HG03139 (cell line): ENCODE data around the gene TNS1.
"Not testable (repeated sequence)": the region's sequence is repeated elsewhere in the genome, so short reads cannot be mapped to it uniquely, and the experiment has no call there.

ENCODE experiments used
- ATAC-seq: cut with Tn5 transposase; IDR thresholded peaks from one replicate; pipeline ENCODE4 v1.9.1; 2021; ENCODE audit not compliant: unreplicated experiment

TNS1 gene

DNA sequence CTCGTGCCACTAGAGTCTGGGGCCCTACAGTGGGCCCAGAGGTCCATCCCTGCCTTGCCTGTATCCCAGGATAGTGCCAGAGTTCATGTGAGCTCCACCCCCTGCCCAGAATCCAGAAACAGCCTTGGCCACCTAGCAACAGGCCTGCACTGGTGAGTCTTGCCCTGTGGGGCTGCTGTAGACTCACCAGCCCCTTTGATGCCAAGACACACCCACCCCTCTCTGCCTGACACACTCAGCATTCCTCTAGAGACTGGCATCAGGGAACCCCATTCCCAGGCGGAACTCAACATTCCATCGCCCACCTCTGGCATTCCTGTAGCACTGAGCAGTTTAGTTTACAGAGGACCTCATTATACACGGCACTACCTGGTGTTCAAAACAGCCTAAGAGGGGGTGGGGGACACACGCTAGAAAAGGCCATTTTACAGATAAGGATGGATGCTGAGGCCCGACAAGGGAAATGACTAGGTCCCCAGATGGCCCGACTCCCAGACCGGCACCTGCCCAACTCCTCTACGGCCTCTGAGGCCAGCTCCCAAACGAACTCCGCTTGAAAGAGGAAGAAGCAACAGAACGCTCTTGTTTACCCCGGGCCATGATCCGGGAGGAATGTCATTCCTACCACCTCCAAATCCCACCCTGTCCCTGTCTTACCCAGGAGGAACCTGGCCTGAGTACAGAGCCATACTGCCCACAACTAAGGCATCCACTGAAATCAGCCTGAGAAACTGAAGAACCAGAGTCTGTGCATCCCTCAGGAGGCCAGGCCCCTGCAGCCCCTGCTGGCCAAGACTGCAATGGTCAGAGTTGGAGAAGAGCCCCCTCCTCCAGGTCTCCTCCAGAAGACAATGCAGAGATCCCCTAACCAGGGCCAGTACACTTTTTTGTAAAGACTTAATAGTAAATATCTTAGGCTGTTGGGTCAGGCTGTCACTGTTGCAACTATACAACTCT is 180.2 kb downstream of the TNS1 start:
- ATAC-seq = no peak

GRCh38 chr2:217821536-217822147 is 181.2 kb downstream of the TNS1 start:
- ATAC-seq = no peak

- ATAC-seq = no peak
These were observed 181.9 kb downstream of the TNS1 start for GRCh38 chr2:217820904-217821303.

DNA sequence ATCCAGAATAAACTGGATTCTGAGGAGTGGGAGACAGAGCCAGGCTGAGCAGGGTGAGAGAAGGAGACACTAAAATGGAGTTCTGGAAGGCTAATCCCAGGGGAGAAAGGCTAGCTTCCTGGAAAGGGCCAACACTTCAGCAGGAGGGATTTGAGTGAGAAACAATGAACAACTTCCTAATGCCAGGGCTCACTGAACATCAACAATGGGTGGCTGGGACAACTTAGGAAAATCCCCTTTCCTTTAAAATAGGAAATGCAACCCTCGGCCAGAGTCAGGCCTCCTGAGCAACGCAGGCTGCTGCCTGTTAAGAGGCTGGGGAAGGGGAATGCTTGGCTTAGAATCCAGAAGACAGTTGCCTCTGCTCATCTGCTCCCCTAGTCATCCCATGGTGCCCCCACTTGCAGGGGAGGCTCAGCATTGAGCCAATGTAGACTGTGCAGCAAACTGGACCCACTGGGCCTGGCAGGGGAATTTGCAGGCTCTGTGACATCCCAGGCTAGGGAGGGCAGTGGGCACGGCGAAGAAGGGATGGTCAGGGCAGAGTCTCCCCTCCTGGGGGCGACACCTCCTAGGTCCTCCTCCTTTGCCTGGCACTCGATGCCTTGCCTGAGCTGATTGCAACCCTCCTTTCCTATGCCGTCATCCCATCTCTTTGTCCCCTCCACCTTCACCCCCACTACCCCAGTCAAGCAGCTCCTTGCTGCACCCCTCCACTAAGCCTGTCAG is 182.5 kb downstream of the TNS1 start:
- no peak for ATAC-seq

- no peak for ATAC-seq
These were observed 184.4 kb downstream of the TNS1 start for GRCh38 chr2:217818293-217818850.

DNA sequence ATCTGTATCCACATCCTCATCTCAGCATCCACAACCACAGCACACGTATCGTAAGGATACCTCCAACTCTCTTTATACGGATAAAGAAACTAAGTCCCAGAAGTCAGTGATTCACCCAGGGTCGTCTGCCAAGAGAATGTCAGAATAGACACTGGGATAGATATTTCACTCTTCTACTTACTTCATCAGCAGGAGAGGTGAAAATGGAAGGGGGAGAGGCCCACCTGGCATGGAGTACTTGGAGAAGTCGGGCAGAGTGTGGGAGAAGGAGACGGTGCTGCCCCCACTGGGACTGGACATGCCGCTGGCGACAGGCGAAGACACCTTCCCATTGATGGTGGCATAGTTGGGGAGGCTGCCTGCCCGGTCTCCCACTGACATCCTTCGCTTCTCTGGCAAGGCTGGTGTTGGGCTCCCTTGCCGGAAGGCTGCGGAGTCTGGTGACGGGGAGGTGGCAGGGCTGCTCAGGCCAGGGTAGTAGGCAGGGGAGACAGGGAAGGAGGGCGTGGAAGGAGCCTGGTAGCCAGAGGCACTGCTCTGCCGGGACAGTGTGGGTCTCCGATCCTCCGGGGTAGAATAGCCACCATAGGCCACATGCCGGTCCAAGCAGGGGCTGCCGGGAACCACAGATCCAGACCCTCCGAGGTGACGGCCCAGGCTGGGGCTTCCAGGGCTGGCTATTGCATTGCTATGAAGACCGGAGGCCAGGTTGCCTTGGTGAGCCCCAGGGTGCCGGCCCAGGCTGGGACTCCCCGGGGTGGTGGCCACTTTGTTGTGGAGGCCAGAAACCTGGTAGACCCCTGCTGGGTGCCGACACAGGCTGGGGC is 185.1 kb downstream of the TNS1 start:
- ATAC-seq = no peak

GRCh38 chr2:217816396-217816869 is 186.4 kb downstream of the TNS1 start:
- ATAC-seq = no peak

GRCh38 chr2:217813828-217814227 is 189.0 kb downstream of the TNS1 start:
- no peak for ATAC-seq

- ATAC-seq = no peak
These were observed 190.6 kb downstream of the TNS1 start for GRCh38 chr2:217812170-217812569.

DNA sequence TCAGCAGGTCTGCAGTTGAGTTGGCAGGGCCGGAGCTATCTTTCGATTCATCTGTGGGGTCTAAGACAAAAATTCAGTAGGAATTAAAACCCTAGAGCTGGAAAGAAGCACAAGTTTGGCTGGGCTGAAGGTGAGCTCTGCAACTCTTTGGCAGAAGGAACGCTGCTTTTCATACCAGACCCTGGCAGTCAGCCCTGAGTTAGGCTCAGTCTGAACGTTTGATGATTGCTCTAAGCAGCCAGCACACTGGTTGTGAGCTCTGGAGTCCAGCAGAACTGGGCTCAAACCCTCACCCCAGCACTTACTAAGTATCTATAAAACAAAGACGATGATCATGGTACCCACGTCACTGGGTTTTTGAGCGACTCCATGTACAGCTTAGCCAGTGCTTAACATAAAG is 192.5 kb downstream of the TNS1 start:
- ATAC-seq = no peak

DNA sequence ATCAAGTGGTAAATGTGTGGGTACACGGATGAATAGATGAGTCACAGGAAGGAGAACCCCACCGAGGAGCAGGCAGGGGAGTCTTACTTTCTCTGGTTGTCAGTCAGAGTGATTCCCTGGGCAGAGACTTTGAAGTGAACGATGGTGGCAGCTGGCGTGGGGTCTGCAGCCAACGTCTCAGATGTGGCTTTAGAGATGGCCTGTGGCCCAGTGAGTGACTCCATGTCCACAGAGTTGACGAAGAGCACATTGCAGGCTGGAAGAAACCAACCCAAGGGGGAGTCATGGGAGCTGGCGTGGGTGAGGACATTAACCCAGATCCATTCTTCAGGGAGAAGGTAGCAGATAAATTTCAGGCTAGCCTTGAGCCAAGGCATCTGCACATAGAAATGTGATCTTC is 193.1 kb downstream of the TNS1 start:
- no peak for ATAC-seq

- ATAC-seq = not testable (repeated sequence)
These were observed 193.8 kb downstream of the TNS1 start for GRCh38 chr2:217808967-217809366.

- no peak for ATAC-seq
These were observed 194.5 kb downstream of the TNS1 start for GRCh38 chr2:217808326-217808725.

DNA sequence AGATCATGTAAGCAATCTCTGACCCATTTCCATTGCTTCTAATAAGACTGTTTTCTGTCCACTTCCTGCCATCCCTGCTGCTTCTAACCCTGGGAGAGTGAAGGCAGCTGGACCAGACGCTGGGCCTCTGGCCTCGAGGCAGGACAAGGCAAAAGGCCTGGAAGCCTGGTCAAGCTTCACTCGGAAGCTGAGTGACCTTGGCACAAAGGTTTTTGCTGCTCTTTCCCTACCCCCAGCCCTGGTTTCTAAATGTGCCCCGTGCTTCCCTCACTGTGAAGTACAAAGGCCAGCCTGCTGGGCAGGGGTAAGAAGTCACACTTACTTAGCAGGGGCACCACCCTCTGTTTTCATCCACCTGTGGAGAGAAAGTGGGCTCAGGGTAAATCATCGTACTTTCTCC is 195.0 kb downstream of the TNS1 start:
- no peak for ATAC-seq

DNA sequence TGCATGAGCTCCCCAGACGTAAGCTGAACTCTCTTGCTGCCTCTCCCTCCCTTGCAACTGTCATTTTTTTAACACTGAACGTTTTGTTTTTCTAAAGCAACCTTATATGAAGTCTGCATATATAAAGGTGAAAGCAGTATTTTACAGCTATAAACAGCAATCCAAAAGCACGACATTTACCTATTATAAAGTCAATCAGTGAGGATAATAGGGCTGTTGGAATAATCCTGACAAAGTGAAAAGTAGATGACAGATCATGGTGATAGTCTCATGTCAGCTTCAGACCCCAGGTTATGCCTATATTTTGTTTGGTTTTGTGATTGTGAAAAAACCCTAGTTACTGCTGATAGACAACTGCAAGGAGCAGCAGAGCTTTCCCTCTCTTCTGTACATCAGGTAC is 195.8 kb downstream of the TNS1 start:
- no peak for ATAC-seq

DNA sequence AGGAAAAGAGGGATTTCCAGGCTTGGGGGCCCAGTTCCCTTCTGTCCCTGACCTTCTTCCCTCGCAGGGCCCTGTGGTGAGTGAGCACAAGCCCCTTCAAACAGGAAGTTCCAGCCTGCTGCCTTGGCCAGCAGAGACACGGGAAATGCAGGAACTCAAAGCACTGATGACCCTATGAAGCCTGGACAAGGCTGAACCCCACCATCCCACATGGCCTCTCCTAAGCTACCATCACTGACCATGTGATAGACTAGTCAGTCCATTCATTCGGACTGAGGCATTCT is 196.4 kb downstream of the TNS1 start:
- ATAC-seq = no peak

DNA sequence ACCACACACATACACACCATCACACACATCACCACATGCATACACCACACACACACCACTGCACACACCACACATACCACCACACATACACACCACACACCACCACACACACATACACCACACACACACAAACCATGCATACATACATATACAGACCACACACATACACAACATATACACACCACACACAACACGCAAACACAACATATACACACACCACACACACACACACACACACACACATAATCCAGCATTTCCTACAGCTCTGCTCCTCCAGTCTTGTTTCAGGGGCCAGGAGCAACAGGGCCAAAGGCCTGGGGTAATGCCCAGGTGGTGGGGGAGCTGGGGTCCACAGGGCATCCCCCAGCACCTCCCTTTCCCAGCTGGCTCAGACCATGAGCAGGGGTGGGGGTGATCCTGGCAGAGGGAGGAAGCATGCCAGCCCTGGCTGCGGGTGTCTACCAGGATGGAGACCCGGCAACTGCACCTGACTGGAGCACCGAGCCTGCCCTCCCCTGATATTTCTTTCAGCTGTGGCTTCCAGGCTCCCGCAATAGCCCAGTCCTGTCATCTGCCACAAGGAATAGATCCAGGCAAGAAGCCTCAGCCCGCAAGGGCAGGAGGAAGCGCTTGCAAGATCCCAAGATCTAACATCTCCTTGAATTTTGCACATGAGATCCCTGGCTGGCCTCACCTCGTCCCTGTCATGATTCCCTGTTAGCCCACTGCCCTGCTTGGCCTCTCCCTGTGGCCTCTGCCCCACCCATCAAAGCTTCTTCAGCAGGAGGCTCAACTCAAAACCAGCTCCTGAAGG is 196.9 kb downstream of the TNS1 start:
- ATAC-seq = no peak

- no peak for ATAC-seq
These were observed 197.8 kb downstream of the TNS1 start for GRCh38 chr2:217804791-217805667.

DNA sequence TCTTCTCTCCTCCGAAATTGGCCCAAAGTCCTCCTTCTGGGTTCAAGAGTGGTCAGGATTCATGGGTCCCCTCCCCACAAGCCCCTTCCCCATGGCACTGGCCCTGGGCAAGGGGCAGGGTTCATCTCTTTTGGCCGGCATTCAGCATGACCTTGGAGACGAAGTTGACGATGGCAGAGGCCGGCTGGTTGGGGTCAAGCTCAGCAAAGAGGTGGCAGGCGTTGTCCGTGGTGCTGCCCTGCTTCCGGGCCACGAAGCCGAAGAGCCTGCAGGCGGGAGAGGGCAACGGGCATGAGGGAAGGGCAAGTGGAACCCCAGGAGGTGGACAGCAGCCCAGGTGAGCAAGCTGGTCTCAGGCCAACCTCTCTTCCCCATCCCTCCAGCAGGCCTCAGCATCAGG is 198.5 kb downstream of the TNS1 start:
- no peak for ATAC-seq
